HepG2 (cell line): ENCODE measurements around the gene INAFM2. TPM values are rescaled to one million over a fixed set of nuclear protein-coding genes. Genes with fewer than 3 reads are reported as not detected.

Source experiments
- ATAC-seq: fragments of 200-7000 bp; cut with Tn5 transposase; 3 replicates; pipeline ENCODE4 v1.9.1; 2020; ENCODE audit warnings: mild to moderate bottlenecking, moderate library complexity
- BruUV-seq: library from RNA; stranded (reverse); fragments of 400-500 nt; replicated peaks from 2 replicates; lab custom pipeline; 2021; lab: Mats Ljungman, UMichigan
- CTCF ChIA-PET: fragments of 300-600 bp; formaldehyde crosslinking; extraction: SDS; loops from one replicate; lab custom pipeline; 2021; ENCODE audit warnings: low total read pairs, inconsistent platforms, low intra/inter-chr PET ratio; lab: Yijun Ruan, JAX
- POLR2A ChIA-PET: fragments of 350-600 bp; sonication (Branson Sonifier 250); formaldehyde crosslinking; loops from one replicate; lab custom pipeline; 2020; ENCODE audit warnings: antibody characterized with exemption, inconsistent platforms; lab: Yijun Ruan, JAX
- DNase-seq: peaks from one replicate; pipeline ENCODE4 v3.0.0-alpha.2; 2015; ENCODE audit warnings: low spot score
- FAIRE-seq: peaks from 3 replicates; lab custom pipeline; 2011; peaks lifted over from hg19 to GRCh38; lab: Jason Lieb, UNC
- H2AFZ ChIP-seq: one replicate; pipeline ENCODE4 v1.6.1; 2011; ENCODE audit warnings: low read length, inconsistent platforms
- H3K27ac ChIP-seq: fragments of 300-600 bp; 3 replicates; pipeline ENCODE4 v1.8.0; 2011; ENCODE audit warnings: mixed run types, mild to moderate bottlenecking, mixed read lengths, low read length, inconsistent platforms; ENCODE audit not compliant: insufficient read depth; ENCODE audit errors: extremely low read length
- H3K27me3 ChIP-seq, 2 experiments: fragments of 200-600 bp in 1 of 2; 2 replicates in 1 of 2; 3 replicates in 1 of 2; pipeline versions ENCODE4 v1.6.0 to v1.8.0; 2011; ENCODE audit warnings: low read length in 2 of 2, mild to moderate bottlenecking in 2 of 2, moderate library complexity in 2 of 2, inconsistent platforms in 1 of 2; ENCODE audit not compliant: insufficient read depth in 2 of 2, control insufficient read depth in 1 of 2
- H3K36me3 ChIP-seq, 2 experiments: fragments of 200-600 bp in 1 of 2; replicated peaks in 1 of 2; 2 replicates in 1 of 2; 3 replicates in 1 of 2; pipeline versions ENCODE4 v1.5.1 to v1.8.0; 2011; ENCODE audit warnings: low read length in 2 of 2, inconsistent platforms in 1 of 2; ENCODE audit not compliant: insufficient read depth in 2 of 2, control insufficient read depth in 1 of 2
- H3K4me1 ChIP-seq: 2 replicates; pipeline ENCODE4 v1.5.1; 2012; ENCODE audit warnings: low read length, inconsistent platforms; ENCODE audit not compliant: insufficient read depth
- H3K4me2 ChIP-seq: 2 replicates; pipeline ENCODE4 v1.6.0; 2011; ENCODE audit warnings: low read depth, low read length, inconsistent platforms
- H3K4me3 ChIP-seq, 3 experiments: fragments of 200-600 bp in 1 of 3; sonication (generic), shearing (Covaris generic) in 1 of 3; replicated peaks in 1 of 3; 2 replicates each; pipeline ENCODE4 v1.5.1; 2011 to 2016; ENCODE audit warnings: low read length in 3 of 3, inconsistent platforms in 2 of 3, low read depth in 2 of 3, mild to moderate bottlenecking in 2 of 3, control low read depth in 1 of 3, mixed read lengths in 1 of 3; ENCODE audit not compliant: insufficient read depth in 1 of 3
- H3K79me2 ChIP-seq: one replicate; pipeline ENCODE4 v1.6.1; 2011; ENCODE audit warnings: low read length, inconsistent platforms; ENCODE audit not compliant: insufficient read depth
- H3K9ac ChIP-seq: 2 replicates; pipeline ENCODE4 v1.6.0; 2011; ENCODE audit warnings: mild to moderate bottlenecking, low read depth, low read length, inconsistent platforms; ENCODE audit not compliant: insufficient read depth
- H3K9me3 ChIP-seq: 2 replicates; pipeline ENCODE4 v1.5.1; 2012; ENCODE audit warnings: mild to moderate bottlenecking, low read length
- H4K20me1 ChIP-seq: 2 replicates; pipeline ENCODE4 v1.6.0; 2011; ENCODE audit warnings: inconsistent platforms, mild to moderate bottlenecking, low read length, moderate library complexity; ENCODE audit not compliant: insufficient read depth
- KDM4B ChIP-seq: sonication (generic); formaldehyde crosslinking; IDR thresholded peaks from 2 replicates; pipeline ENCODE4 v1.4.0; 2020; ENCODE audit warnings: missing genetic modification reagents
- THAP7 ChIP-seq: sonication (generic); formaldehyde crosslinking; IDR thresholded peaks from 2 replicates; pipeline ENCODE4 v1.8.1; 2023; ENCODE audit warnings: mild to moderate bottlenecking, missing genetic modification reagents
- ZFP62 ChIP-seq: sonication (generic); formaldehyde crosslinking; IDR thresholded peaks from 2 replicates; pipeline ENCODE4 v1.4.0; 2020; ENCODE audit warnings: missing genetic modification reagents
- ZNF33B ChIP-seq: sonication (generic); formaldehyde crosslinking; IDR thresholded peaks from 2 replicates; pipeline ENCODE4 v1.5.1; 2020; ENCODE audit warnings: mild to moderate bottlenecking, missing genetic modification reagents
- ZNF597 ChIP-seq: sonication (generic); formaldehyde crosslinking; IDR thresholded peaks from 2 replicates; pipeline ENCODE4 v1.5.0; 2020; ENCODE audit warnings: missing genetic modification reagents
- ZNF639 ChIP-seq: conservative IDR thresholded peaks from 2 replicates; pipeline ENCODE4 v1.6.1; 2018; ENCODE audit warnings: missing genetic modification reagents
- WGBS: methylation state at CpG from one replicate; pipeline ENCODE4 v1.1.6; 2017; ENCODE audit warnings: low lambda C conversion rate; 5-methylcytosine and 5-hydroxymethylcytosine counted together
- in situ Hi-C: cut with HindIII; loops from 2 replicates; pipeline ENCODE4 v1.10.0; 2017; ENCODE audit warnings: low pct_unique_long_range_greater_than_20kb; ENCODE audit not compliant: extremely low pct_ligation_motif_present
- intact Hi-C: fragments of 100-400 bp; cut with micrococcal nuclease; formaldehyde crosslinking; loops from one replicate; pipeline ENCODE4 v1.10.0; 2022; ENCODE audit not compliant: unreplicated experiment
- polyA plus RNA-seq, 8 experiments: library from polyadenylated mRNA; depleted of rRNA in 3 of 8; stranded (reverse) in 7 of 8; unstranded in 1 of 8; fragments of >200 nt; fragmentation: Illumina TruSeq in 4 of 8; extraction: Trizol in 4 of 8; gene quantifications; 2 replicates each; pipeline versions ENCODE4 v1.2.1 to v1.2.3, GENCODE V29; 2011 to 2016; ENCODE audit warnings: low read depth in 4 of 8, missing spikeins in 1 of 8, mixed read lengths in 1 of 8; ENCODE audit not compliant: insufficient read depth in 1 of 8
- total RNA-seq, 5 experiments: library from RNA; depleted of rRNA; stranded (reverse); fragments of >200 nt; fragmentation: Illumina TruSeq; extraction: Trizol; gene quantifications; 2 replicates each; pipeline ENCODE4 v1.2.3, GENCODE V29; 2016; ENCODE audit warnings: low read depth in 1 of 5

The INAFM2 gene
- total and polyA plus RNA-seq, 2 of the 13 experiments (the other 11 are each of a cell fraction or from before 2014, with no cell fraction given) = 5.5 to 6.5 TPM

DNA sequence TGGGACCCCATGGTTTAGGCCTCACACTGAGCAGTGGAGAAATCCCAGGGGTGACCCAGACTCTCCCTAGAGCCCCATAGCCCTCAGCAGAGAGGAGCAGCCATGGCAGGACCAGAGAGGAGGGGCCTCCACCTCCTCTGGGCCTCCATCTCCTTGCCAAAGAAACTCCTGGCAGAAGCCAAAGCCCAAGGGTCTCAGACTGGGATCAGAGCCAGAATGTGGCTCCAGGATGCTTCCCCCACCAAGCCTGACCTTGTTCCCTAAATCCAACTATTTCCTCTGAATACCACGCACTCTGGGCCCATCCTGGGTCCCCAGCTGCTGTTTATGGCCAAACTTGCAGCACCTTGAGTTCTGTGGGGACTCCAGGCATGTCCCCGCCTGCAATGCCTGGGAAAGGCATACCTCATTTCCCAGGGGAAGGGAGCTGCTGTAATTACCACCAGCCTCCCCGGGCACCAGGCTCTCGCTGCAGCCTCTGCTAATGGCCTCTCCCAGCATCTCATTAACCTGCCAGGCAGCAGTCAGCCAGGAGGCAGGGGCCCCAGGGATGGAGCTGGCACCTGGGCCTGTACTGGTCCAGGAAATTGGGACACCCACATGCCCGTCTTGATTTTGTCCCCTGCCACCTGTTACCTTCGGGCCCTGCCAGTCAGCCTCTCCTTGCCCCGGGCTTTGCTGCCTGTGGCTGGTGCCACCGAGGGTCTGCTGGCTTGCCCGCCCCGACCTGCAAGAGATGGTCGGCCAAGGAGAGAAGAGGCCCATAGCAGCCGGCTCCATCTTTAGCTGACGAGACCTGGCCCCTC is 12.6 kb downstream of the INAFM2 start:
- Histone ChIP-seq H3K36me3 (no peaks in the 10 kb centered on the region; a peak in 1 of 5 replicates), H2AFZ (no peak overlapping the region), H3K9ac (no peak overlapping the region), H3K27me3 (no peaks in the 10 kb centered on the region), H3K9me3 (no peaks in the 10 kb centered on the region), H4K20me1 (peaks cover 4% of the 10 kb centered on the region; the same call in 1 of the 2 replicates), H3K4me3 (no peak overlapping the region), H3K4me1 (peaks cover 36% of the 10 kb centered on the region), H3K79me2 (no peaks in the 10 kb centered on the region), H3K27ac (no peak overlapping the region), H3K4me2 (no peak overlapping the region)
- in situ Hi-C loops = no loop called here
- DNase-seq (no peak), FAIRE-seq (no peak), ATAC-seq (no peak)
- TF ChIP-seq ZNF597 (CRISPR knock-in tag) = no peak
- no peak for TF ChIP-seq KDM4B (CRISPR knock-in tag)
- no peak for TF ChIP-seq ZFP62 (CRISPR knock-in tag)
- TF ChIP-seq ZNF33B (CRISPR knock-in tag) = no peak
- TF ChIP-seq ZNF639 (CRISPR knock-in tag) = no peak
- TF ChIP-seq THAP7 (CRISPR knock-in tag) = no peak
- ChIA-PET POLR2A (no interaction called here), CTCF (no interaction called here)
- no TSS peak for BruUV-seq
- intact Hi-C loops = no loop called here
- 85% methylated on average over 5 of the region's 13 CpGs for WGBS
